ENCODE measurements around the gene NADSYN1.
"Not testable (repeated sequence)": the region's sequence is repeated elsewhere in the genome, so short reads cannot be mapped to it uniquely, and the experiment has no call there.

Gene NADSYN1

GRCh38 chr11:71526796-71527575 is 74.0 kb downstream of the NADSYN1 start, which contains the start of gene KRTAP5-7:
KRTAP5-7 (plus strand) TSS chr11:71527267; CDS start chr11:71527301, 34 bp downstream.
- not testable (repeated sequence) for DNase-seq (ENCODE audit: low read depth in 2 of 2)

- DNase-seq (ENCODE audit: low read depth in 2 of 2), result no peak
These were observed 74.7 kb downstream of the NADSYN1 start for GRCh38 chr11:71527576-71528210.

GRCh38 chr11:71530602-71531001 is 77.6 kb downstream of the NADSYN1 start:
- no peak for DNase-seq (ENCODE audit: low read depth in 2 of 2)

- DNase-seq (ENCODE audit: low read depth in 2 of 2), result no peak
These were observed 79.1 kb downstream of the NADSYN1 start for GRCh38 chr11:71532036-71532610.

- not testable (repeated sequence) for DNase-seq (ENCODE audit: low read depth in 2 of 2)
These were observed 82.0 kb downstream of the NADSYN1 start for GRCh38 chr11:71534711-71535608.

GRCh38 chr11:71535825-71536224 is 82.8 kb downstream of the NADSYN1 start:
- DNase-seq (ENCODE audit: low read depth in 2 of 2), result no peak

GRCh38 chr11:71537537-71537936 is 84.5 kb downstream of the NADSYN1 start:
- DNase-seq (ENCODE audit: low read depth in 2 of 2), result no peak

- DNase-seq (ENCODE audit: low read depth in 2 of 2), result not testable (repeated sequence)
These were observed 85.1 kb downstream of the NADSYN1 start, which contains the start of gene KRTAP5-8 for GRCh38 chr11:71537977-71538665. KRTAP5-8 (plus strand) TSS chr11:71538025; CDS start chr11:71538056, 31 bp downstream.

GRCh38 chr11:71538666-71538990 is 85.6 kb downstream of the NADSYN1 start:
- DNase-seq (ENCODE audit: low read depth in 2 of 2), result no peak

GRCh38 chr11:71539017-71539416 is 86.0 kb downstream of the NADSYN1 start:
- no peak for DNase-seq (ENCODE audit: low read depth in 2 of 2)

- not testable (repeated sequence) for DNase-seq (ENCODE audit: low read depth in 2 of 2)
These were observed 87.0 kb downstream of the NADSYN1 start for GRCh38 chr11:71539971-71540370.

GRCh38 chr11:71540521-71541304 is 87.7 kb downstream of the NADSYN1 start:
- DNase-seq (ENCODE audit: low read depth in 2 of 2), result not testable (repeated sequence)

GRCh38 chr11:71542382-71542781 is 89.4 kb downstream of the NADSYN1 start:
- no peak for DNase-seq (ENCODE audit: low read depth in 2 of 2)

GRCh38 chr11:71542879-71543777 is 90.1 kb downstream of the NADSYN1 start:
- DNase-seq (ENCODE audit: low read depth in 2 of 2), result no peak

GRCh38 chr11:71543866-71544265 is 90.9 kb downstream of the NADSYN1 start:
- DNase-seq (ENCODE audit: low read depth in 2 of 2), result no peak

GRCh38 chr11:71544525-71545214 is 91.7 kb downstream of the NADSYN1 start:
- DNase-seq (ENCODE audit: low read depth in 2 of 2), result no peak

GRCh38 chr11:71545405-71545966 is 92.5 kb downstream of the NADSYN1 start:
- no peak for DNase-seq (ENCODE audit: low read depth in 2 of 2)

GRCh38 chr11:71548120-71548519 is 95.1 kb downstream of the NADSYN1 start, which contains the start of gene KRTAP5-9:
KRTAP5-9 (plus strand) TSS chr11:71548420; CDS start chr11:71548658, 238 bp downstream.
- no peak for DNase-seq (ENCODE audit: low read depth in 2 of 2)

Measured in activated CD8-positive, alpha-beta memory T cell treated with anti-CD3 and anti-CD28 coated beads for 4 hours (primary cell).